ENCODE results near the gene ESYT1. TPM values are rescaled to one million over a fixed set of nuclear protein-coding genes. Genes with fewer than 3 reads are reported as not detected.

ESYT1 gene
- total and polyA plus RNA-seq, 10 of the 15 experiments (the other 5 are each of a cell fraction or from before 2014, with no cell fraction given) = 47.5 to 120 (median 87.1) TPM

DNA sequence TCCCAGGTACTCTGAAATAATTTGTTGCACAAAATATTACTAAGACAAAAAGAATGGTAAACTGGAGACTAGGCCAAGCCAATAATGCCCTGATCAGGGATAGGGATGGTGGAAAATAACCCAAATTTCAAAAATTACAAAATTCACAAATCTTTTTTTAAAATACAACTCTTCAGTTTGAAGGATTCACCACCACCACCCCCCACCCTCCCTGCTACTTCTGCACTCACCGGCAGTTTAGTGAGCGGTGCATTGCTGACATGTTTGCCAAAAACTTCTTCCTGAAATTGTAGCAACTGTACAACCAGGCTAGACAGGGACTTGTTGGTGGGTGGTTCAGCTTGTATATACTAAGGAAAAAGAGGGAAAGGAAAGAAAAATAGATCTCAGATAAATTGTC is 58.9 kb downstream of the ESYT1 start:
- no peak for DNase-seq (ENCODE audit: low read depth, low spot score)
- Histone ChIP-seq H3K4me3 (peak overlapping the region; percentile 98), H3K4me2 (ENCODE audit: control insufficient read depth, insufficient read depth) (peak overlapping the region; percentile 72), H3K9me3 (replicated peaks; ENCODE audit: control insufficient read depth, insufficient read depth, low read length) (no peaks in the 10 kb centered on the region), H4K20me1 (ENCODE audit: control insufficient read depth, insufficient read depth) (no peaks in the 10 kb centered on the region; the same call in 1 of the 2 replicates), H3K27ac (ENCODE audit: control insufficient read depth, insufficient read depth) (0 out of 2 replicates have a peak overlapping the region, but pooled peaks have one; percentile 42), H3K9ac (ENCODE audit: control insufficient read depth, insufficient read depth, low read length) (no peak overlapping the region), H3K4me1 (ENCODE audit: control insufficient read depth, insufficient read depth, low read length) (0 out of 2 replicates have a peak, but pooled peaks cover 4% of the 10 kb centered on the region), H3K79me2 (ENCODE audit: control insufficient read depth, insufficient read depth, low read length) (peaks cover 27% of the 10 kb centered on the region), H2AFZ (ENCODE audit: control insufficient read depth, low read depth, low read length) (no peak overlapping the region), H3K27me3 (replicated peaks in 1 of 2; ENCODE audit: control insufficient read depth in 2 of 2, insufficient read depth in 2 of 2, low read length in 1 of 2) (no peaks in the 10 kb centered on the region), H3K36me3 (ENCODE audit: control insufficient read depth in 2 of 2, insufficient read depth in 2 of 2, low read length in 1 of 2) (peaks cover 6 to 7% of the 10 kb centered on the region in 2 experiments)
- no peak for FAIRE-seq
- WGBS (ENCODE audit: insufficient coverage, insufficient replicate concordance, low lambda C conversion rate, missing lambda C conversion rate) = 100% methylated on average over 2 of the region's 2 CpGs
- POLR2A ChIA-PET = interaction anchor here (1.0 to 7.7 kb wide), 5 partner anchors 24 to 173 kb away, joined by 3 to 68 read pairs (median 44); partner anchors contain the start of genes ESYT1, RNF41, STAT2 and ZC3H10
- CTCF ChIA-PET = interaction anchor here (1.7 to 8.9 kb wide), 5 partner anchors 12 to 68 kb away, joined by 6 to 129 read pairs (median 11); partner anchors contain the start of genes ESYT1, MYL6 and ZC3H10
- ATAC-seq = no peak
- intact Hi-C loops (cut with micrococcal nuclease; ENCODE audit: unreplicated experiment) = loop anchor here (10.0 kb wide), 1 partner anchor 452 kb away; no protein-coding TSS in a partner anchor
- BruUV-seq (replicated peaks) = no TSS peak
- in situ Hi-C loops (cut with MboI) = loop anchor here (5.0 kb wide), 1 partner anchor 55 kb away; no protein-coding TSS in a partner anchor
- SMC1A ChIA-PET (ENCODE audit: uncharacterized antibody, unreplicated experiment) = interaction anchor here (0.9 to 6.2 kb wide), 6 partner anchors 24 to 68 kb away, joined by 3 to 68 read pairs (median 8); partner anchors contain the start of genes ESYT1, MYL6 and ZC3H10
- RAD21 ChIA-PET (ENCODE audit: unreplicated experiment) = interaction anchor here (0.9 to 4.6 kb wide), 5 partner anchors 35 to 448 kb away, joined by 3 to 98 read pairs (median 32); partner anchors contain the start of genes ESYT1, PA2G4, RNF41 and ZC3H10
- TF ChIP-seq, protein P1, sequence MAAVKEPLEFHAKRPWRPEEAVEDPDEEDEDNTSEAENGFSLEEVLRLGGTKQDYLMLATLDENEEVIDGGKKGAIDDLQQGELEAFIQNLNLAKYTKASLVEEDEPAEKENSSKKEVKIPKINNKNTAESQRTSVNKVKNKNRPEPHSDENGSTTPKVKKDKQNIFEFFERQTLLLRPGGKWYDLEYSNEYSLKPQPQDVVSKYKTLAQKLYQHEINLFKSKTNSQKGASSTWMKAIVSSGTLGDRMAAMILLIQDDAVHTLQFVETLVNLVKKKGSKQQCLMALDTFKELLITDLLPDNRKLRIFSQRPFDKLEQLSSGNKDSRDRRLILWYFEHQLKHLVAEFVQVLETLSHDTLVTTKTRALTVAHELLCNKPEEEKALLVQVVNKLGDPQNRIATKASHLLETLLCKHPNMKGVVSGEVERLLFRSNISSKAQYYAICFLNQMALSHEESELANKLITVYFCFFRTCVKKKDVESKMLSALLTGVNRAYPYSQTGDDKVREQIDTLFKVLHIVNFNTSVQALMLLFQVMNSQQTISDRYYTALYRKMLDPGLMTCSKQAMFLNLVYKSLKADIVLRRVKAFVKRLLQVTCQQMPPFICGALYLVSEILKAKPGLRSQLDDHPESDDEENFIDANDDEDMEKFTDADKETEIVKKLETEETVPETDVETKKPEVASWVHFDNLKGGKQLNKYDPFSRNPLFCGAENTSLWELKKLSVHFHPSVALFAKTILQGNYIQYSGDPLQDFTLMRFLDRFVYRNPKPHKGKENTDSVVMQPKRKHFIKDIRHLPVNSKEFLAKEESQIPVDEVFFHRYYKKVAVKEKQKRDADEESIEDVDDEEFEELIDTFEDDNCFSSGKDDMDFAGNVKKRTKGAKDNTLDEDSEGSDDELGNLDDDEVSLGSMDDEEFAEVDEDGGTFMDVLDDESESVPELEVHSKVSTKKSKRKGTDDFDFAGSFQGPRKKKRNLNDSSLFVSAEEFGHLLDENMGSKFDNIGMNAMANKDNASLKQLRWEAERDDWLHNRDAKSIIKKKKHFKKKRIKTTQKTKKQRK (IDR thresholded peaks at IDR 0.05; ENCODE audit: low read depth, low read length) = no peak
- TF ChIP-seq STAT1 (conservative IDR thresholded peaks at IDR 0.05) (no peak), TCF7 (IDR thresholded peaks at IDR 0.05; ENCODE audit: borderline replicate concordance) (no peak), WRNIP1 (IDR thresholded peaks at IDR 0.05; ENCODE audit: borderline replicate concordance, low read depth, low read length) (no peak), NR2C2 (IDR thresholded peaks at IDR 0.05; ENCODE audit: borderline replicate concordance, control insufficient read depth, insufficient read length, low read depth) (no peak), ZBTB40 (IDR thresholded peaks at IDR 0.05; ENCODE audit: borderline replicate concordance) (no peak), SP1 (IDR thresholded peaks at IDR 0.05; ENCODE audit: low read depth, low read length) (no peak)
- TF ChIP-seq, protein P2, sequence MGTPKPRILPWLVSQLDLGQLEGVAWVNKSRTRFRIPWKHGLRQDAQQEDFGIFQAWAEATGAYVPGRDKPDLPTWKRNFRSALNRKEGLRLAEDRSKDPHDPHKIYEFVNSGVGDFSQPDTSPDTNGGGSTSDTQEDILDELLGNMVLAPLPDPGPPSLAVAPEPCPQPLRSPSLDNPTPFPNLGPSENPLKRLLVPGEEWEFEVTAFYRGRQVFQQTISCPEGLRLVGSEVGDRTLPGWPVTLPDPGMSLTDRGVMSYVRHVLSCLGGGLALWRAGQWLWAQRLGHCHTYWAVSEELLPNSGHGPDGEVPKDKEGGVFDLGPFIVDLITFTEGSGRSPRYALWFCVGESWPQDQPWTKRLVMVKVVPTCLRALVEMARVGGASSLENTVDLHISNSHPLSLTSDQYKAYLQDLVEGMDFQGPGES (IDR thresholded peaks at IDR 0.05) = no peak
